Measurements from ENCODE around the gene TLX2.
"Not testable (repeated sequence)": the region's sequence is repeated elsewhere in the genome, so short reads cannot be mapped to it uniquely, and the experiment has no call there.

TLX2 gene

DNA sequence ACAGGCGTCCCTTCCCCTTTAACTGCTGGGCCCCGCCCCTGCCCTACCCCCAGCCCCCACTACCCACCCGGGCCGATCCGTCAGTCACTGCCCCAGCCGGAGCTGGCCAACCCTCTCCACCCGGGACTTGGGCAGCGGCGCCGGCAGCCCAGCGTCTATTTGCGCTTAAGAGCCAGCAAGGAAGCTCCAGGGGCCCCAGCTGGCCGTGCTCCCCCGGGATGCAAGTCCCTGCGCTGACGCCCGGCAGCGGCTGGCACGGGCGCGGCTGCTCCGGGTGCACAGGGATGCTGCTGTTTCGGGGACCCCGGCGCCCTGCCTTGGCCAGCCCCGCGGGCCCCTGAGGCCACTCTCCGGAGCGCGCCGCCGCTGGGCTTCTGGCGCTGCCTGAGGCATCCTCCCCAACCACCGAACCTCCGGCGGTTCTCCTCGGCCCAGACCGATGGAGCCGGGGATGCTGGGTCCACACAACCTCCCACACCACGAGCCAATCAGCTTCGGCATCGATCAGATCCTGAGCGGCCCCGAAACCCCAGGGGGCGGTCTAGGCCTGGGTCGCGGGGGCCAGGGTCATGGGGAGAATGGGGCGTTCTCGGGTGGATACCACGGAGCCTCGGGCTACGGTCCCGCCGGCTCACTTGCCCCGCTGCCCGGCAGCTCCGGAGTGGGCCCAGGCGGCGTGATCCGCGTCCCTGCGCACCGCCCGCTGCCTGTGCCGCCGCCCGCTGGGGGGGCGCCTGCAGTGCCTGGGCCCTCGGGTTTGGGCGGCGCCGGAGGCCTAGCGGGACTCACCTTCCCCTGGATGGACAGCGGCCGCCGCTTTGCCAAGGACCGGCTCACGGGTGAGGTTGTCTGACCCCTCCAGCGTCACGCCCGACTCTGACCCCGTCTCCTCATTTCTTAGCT, at the start of gene TLX2:
Gene TLX2 (plus strand): TSS at position 83 of the 903 bp plus-strand sequence. CDS start 357 bp downstream, at position 440.
- in situ Hi-C loops (cut with HindIII; ENCODE audit: low sequenced_read_pairs), result no loop called here

GRCh38 chr2:74470742-74471141, 43.5 kb upstream of the TLX2 start:
- in situ Hi-C loops (cut with HindIII; ENCODE audit: low sequenced_read_pairs), result not testable (repeated sequence)

GRCh38 chr2:74471332-74472065, 42.8 kb upstream of the TLX2 start:
- in situ Hi-C loops (cut with HindIII; ENCODE audit: low sequenced_read_pairs), result no loop called here

DNA sequence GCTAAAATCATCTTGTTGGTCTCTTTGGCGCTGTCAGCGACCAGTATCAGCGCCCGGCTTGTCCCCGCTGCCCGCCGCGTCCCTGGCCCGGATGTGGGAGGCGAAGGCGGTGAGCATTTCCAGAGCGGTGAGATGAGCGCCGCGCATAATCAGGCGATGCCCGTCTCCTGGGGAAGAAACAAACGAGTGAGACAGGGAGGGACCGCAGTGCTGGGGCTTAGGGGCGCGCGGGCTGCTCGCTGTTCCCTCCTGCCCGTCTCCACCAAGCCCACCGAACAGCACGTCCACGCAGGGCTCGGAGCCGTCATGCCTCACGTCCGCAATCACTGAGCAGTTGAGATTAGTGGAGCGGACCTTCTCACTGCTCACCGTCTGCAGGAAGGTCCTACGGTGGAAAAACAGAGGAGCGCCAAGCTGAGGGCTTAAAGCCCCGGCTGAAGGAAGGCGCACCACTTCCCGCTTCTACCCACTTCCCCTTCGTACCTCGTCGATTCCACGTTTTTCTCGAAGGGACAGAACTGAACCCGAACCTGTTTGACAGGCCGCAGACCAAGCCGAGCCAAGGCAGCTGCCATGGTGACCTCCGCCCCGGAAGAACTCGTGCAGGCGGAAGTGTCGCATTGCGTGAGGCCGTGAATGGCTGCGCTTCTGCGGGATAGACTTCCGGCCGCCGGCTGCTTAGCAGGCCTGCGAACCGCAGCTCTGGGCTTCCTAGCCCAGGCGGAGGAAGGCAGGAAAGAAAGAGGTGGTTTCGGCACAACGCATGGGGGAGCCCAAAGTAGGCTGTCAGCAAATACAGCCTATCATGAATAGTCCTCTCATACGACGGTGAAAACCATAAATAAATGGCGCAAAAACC, 41.9 kb upstream of the TLX2 start, which contains the start of gene MRPL53:
Gene MRPL53 (minus strand): TSS at position 595 of the 859 bp plus-strand sequence. CDS start 20 bp downstream, at position 575.
- in situ Hi-C loops (cut with HindIII; ENCODE audit: low sequenced_read_pairs), result no loop called here

DNA sequence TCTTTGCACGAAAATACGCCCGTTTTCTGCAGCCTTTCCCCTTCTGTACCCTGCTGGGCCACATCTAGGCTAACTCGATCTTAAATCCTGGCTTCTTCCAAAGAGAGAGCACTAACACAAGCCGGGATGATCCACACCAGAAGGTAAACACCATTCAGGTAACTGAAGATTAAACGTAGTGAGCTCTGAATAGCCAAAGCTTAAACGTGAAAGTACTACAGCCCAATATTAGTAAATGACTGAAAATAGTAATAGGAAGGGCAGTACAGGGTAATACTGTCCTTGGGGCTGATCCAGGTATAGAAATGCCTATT, 41.3 kb upstream of the TLX2 start:
- in situ Hi-C loops (cut with HindIII; ENCODE audit: low sequenced_read_pairs), result no loop called here

DNA sequence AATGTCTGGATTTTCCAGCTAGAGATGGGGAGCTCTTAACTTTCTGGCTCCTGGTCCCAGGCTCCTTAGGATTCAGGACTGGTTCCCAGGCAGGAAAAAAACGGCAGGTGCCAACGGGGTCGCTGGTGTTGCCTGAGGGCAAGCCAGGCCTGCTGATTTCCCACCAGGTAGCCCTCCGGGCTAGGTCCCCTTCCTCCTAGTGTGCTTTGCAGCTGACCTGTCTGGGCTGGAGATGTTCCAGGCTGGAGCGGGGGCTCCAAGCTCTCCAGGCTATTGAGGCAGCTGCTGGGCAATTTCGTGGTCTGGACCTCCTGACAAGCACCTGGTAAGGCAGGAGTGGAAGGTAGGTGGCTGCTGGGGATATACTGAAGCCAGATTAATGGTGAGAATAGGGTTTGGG, 39.8 kb upstream of the TLX2 start:
- in situ Hi-C loops (cut with HindIII; ENCODE audit: low sequenced_read_pairs), result no loop called here

GRCh38 chr2:74474899-74475298, 39.4 kb upstream of the TLX2 start:
- in situ Hi-C loops (cut with HindIII; ENCODE audit: low sequenced_read_pairs), result no loop called here

GRCh38 chr2:74481431-74481830, 32.8 kb upstream of the TLX2 start:
- in situ Hi-C loops (cut with HindIII; ENCODE audit: low sequenced_read_pairs), result no loop called here

GRCh38 chr2:74481961-74482800, 32.1 kb upstream of the TLX2 start:
- in situ Hi-C loops (cut with HindIII; ENCODE audit: low sequenced_read_pairs), result no loop called here

DNA sequence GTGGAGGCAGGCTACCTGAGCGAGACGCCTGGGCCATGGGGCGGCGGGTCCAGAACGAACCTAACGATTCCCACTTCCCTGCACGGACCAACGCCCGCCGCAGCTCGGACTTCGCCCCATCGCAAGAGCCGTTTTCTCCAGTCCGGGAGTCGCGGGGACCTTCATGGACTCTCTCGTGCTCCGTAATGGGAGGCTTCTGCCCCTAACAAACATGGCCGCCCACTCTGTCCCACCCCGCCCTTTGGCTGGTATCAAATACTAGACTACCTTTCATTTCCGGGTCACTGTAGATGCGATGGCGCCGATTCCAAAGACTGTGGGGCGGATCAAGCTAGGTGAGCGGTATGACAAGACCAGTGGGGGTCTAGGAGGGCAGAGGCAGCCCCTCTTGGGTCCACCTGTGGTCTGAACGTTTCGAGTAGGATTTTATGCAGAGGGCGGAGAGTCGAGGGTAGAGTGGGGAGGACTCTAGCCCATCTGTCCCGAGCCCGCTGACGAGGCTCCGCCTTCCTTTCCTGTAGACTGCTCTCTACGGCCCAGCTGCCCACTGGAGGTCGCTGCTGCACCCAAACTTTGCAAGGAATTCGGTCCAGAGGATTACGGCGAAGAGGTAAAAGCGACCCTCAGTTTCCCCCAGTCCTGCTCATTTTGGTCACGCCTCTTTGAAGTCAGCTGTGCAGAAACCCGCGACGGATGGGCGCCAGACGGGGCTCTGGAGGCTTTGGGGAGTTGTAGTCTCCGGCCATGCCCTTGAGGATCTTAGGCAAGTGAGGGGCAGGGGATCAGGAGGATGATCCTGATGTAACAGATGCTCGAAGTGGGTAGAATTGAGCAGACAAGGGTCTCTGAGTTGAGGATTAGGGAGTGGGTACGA, 31.2 kb upstream of the TLX2 start, which contains the start of the genes CCDC142 and TTC31:
Gene CCDC142 (minus strand): TSS at position 198 of the 874 bp plus-strand sequence. CDS start 161 bp downstream, at position 37.
Gene TTC31 (plus strand): TSS at position 281 of the 874 bp plus-strand sequence. CDS start 15 bp downstream, at position 296.
- in situ Hi-C loops (cut with HindIII; ENCODE audit: low sequenced_read_pairs), result no loop called here

GRCh38 chr2:74483675-74484164, 30.5 kb upstream of the TLX2 start:
- in situ Hi-C loops (cut with HindIII; ENCODE audit: low sequenced_read_pairs), result not testable (repeated sequence)

DNA sequence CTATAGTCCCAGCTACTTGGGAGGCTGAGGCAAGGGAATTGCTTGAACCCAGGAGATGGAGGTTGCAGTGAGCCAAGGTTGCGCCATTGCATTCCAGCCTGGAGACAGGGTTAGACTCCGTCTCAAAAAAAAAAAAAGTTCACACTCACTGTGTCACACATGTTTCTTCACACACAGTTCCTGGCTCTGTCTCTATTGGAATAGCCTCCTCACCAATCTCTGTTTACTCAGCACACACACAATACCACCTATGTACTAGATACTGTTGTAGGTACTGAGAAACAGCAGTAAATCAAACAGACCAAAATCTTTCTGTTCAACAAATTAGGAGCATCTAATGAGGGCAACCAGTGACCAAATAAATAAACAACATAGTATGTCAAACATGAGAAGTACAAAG, 28.1 kb upstream of the TLX2 start:
- in situ Hi-C loops (cut with HindIII; ENCODE audit: low sequenced_read_pairs), result no loop called here

DNA sequence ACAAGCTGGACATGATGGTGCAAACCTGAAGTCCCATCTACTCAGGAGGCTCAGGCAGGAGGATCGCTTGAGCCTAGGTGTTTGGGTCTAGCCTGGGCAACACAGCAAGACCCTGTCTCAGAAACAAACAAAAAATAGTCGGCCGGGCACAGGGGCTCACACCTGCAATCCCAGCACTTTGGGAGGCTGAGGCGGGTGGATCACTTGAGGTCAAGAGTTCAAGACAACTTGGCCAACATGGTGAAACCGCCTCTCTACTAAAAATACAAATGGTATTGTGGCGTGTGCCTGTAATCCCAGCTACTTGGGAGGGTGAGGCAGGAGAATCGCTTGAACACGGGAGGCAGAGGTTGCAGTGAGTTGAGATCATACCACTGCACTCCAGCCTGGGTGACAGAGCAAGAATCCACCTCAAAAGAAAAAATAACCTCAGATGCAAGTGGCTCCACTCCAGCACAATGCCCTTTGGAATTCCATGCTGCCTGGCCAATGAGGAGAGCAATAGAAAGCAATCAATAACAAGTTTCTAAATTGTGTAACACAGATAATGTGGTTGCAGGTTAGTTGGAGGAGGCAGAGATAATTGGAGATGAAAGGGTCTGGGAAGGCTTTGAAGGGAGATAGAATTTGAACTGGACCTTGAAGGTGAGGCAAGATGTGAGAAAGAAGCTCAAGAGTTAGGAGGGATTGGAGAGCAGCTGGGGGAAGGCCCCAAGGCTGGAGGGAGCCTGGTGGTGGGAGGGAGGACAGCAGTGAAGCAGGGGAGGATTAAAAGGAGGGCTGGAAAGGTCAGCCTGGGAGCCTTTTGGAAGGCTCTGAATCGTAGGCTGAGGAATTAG, 25.4 kb upstream of the TLX2 start:
- in situ Hi-C loops (cut with HindIII; ENCODE audit: low sequenced_read_pairs), result no loop called here

GRCh38 chr2:74489906-74490305, 24.3 kb upstream of the TLX2 start:
- in situ Hi-C loops (cut with HindIII; ENCODE audit: low sequenced_read_pairs), result no loop called here

DNA sequence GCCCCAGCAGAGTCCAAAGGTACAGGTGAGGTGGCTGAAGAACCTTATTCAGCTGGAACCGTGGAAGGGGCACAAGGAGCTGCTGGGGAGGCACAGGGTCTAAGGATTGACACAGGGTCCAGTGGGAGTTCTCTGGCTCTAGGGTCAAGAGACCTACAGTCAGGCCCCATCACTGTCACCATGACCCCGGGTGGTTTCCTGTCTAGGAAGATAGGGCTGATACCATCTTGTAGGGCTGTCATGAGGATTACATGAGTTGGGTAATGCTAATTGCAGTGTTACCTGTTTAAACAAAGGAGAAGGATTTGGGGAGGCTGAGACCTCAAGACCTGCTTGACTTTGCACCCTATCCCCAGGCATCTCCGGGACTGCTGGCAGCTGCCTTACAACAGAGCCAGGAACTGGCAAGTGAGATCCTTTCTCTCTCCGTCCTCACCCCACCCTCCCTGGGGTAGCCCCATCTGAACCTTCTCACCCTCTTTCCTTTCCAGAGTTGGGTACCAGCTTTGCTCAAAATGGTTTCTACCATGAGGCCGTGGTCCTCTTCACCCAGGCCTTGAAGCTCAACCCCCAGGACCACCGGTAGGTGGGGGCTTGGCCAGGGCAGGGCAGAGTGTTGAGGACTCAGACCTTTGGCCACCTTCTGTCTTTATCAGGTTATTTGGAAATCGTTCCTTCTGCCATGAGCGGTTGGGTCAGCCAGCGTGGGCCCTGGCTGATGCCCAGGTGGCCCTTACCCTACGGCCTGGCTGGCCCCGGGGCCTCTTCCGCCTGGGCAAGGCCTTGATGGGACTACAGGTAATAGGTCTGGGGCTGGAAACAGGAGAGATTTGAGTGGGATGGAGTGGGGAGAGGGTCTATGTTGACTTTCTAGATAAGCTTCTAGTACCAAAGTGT, 22.4 kb upstream of the TLX2 start:
- in situ Hi-C loops (cut with HindIII; ENCODE audit: low sequenced_read_pairs), result no loop called here

DNA sequence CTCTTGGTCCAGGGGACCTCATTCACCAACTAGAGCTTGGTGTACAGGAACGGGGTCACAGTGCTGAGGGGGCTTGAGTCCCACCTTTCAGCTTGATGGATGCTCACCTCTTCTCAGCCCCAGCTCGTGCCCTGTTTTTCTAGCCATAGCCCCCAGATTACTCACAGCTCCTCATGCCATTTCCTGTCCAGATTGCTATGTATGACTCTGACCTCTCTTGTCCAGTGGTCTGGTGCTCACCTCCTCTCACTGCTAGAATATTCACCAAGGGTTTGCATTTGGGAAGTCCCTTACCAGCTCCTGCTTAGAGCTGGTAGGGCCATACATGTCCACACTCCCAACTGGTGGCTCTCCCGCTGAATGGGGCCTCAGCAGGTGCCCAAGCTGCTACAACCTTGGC, 20.7 kb upstream of the TLX2 start:
- in situ Hi-C loops (cut with HindIII; ENCODE audit: low sequenced_read_pairs), result no loop called here

DNA sequence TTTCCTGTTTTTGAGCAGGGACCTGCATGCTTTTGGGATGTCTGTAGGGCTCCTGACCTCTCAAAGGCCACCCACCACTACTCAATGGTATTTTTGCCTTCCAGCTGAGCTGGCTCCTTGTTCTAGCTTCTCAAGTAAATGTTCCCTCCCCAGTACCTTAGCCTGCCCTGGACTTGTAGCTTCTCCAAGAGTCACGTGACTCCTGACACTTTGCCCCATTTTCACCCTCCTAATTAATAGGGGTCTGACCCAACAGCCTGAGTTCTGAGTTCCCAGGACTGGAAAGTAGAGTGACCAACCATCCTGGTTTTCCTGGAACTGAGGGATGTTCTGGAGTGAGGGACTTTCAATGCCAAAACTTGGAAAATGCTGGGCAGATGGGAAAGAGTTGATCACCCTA, 18.8 kb upstream of the TLX2 start:
- in situ Hi-C loops (cut with HindIII; ENCODE audit: low sequenced_read_pairs), result no loop called here

All from DLD1 (cell line).